HepG2 (cell line): ENCODE measurements around the gene MCAM.

ENCODE experiments used
- KDM5A ChIP-seq: fragments of 200-600 bp; sonication (generic); IDR thresholded peaks from 2 replicates; pipeline ENCODE4 v1.7.0; 2018; ENCODE audit warnings: antibody characterized with exemption, mild to moderate bottlenecking, low read length, borderline replicate concordance
- ZBTB21 ChIP-seq: sonication (generic); formaldehyde crosslinking; IDR thresholded peaks from 2 replicates; pipeline ENCODE4 v1.4.0; 2020; ENCODE audit warnings: missing genetic modification reagents
- TF ChIP-seq, protein P1 (sequence below): sonication (generic); formaldehyde crosslinking; IDR thresholded peaks from 2 replicates; pipeline ENCODE4 v1.8.1; 2023; ENCODE audit warnings: mild to moderate bottlenecking, moderate library complexity, missing genetic modification reagents

DNA sequence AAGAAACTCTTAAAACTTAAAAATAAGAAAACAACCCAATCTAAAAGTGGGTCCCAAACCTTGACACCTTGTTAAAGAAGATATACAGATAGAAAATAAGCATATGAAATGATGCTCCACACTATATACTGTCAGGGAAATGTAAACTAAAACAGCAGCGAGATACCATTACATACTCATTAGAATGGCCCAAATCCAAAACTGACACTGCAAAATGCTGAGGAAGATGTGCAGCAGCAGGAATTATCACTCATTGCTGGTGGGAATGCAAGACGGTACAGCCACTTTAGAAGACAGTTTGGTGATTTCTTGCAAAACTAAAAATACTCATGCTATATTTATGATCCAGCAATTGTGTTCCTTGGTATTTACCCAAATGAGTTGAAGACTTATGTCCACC lies 12.4 kb upstream of the MCAM start:
- TF ChIP-seq KDM5A (no peak), ZBTB21 (CRISPR knock-in tag) (no peak)
- TF ChIP-seq, protein P1, sequence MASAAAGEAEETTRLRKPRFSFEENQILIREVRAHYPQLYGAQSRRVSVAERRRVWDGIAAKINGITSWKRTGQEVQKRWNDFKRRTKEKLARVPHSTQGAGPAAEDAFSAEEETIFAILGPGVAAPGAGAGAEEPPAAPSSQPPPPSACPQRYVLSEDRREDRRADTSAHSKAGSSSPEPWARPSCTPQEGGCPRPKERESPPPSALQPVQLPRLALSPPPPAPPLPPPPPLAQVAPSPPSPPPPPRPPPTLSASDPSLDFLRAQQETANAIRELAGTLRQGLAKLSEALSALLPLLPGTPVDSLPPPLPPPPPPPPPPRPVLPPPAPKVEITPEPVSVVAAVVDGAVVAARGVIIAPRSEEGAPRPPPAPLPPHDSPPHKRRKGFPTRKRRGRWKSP (CRISPR knock-in tag): no peak
